Hepatocyte (in vitro differentiated cells): ENCODE results near the gene CEP68. TPM values are rescaled to one million over a fixed set of nuclear protein-coding genes. Genes with fewer than 3 reads are reported as not detected.
A peak's percentile ranks its signal among the peaks of the same experiment; 100 is the strongest.

Experiments
- DNase-seq: peaks from one replicate; pipeline ENCODE4 v3.0.0-alpha.2; 2016; ENCODE audit warnings: low spot score
- H2AFZ ChIP-seq: fragments of 200-600 bp; sonication (generic); 2 replicates; pipeline ENCODE4 v1.6.0; 2016; ENCODE audit warnings: antibody characterized with exemption, mild to moderate bottlenecking
- H3K27ac ChIP-seq: fragments of 200-600 bp; sonication (generic); 2 replicates; pipeline ENCODE4 v1.5.1; 2016; ENCODE audit warnings: mild to moderate bottlenecking
- H3K27me3 ChIP-seq: fragments of 200-600 bp; sonication (generic); 2 replicates; pipeline ENCODE4 v1.6.1; 2016
- H3K36me3 ChIP-seq: fragments of 200-600 bp; sonication (generic); replicated peaks from 2 replicates; pipeline ENCODE4 v1.5.1; 2016; ENCODE audit warnings: low read depth; ENCODE audit not compliant: insufficient read depth
- H3K4me1 ChIP-seq: fragments of 200-600 bp; sonication (generic); 2 replicates; pipeline ENCODE4 v1.5.1; 2016; ENCODE audit warnings: mild to moderate bottlenecking, moderate library complexity; ENCODE audit not compliant: insufficient read depth
- H3K4me2 ChIP-seq: fragments of 200-600 bp; sonication (generic); 2 replicates; pipeline ENCODE4 v1.6.0; 2016
- H3K4me3 ChIP-seq: fragments of 200-600 bp; sonication (generic); 2 replicates; pipeline ENCODE4 v1.5.1; 2016; ENCODE audit warnings: mild to moderate bottlenecking
- H3K79me2 ChIP-seq: fragments of 200-600 bp; sonication (generic); 2 replicates; pipeline ENCODE4 v1.6.0; 2017; ENCODE audit warnings: mild to moderate bottlenecking
- H3K9me2 ChIP-seq: fragments of 200-600 bp; sonication (generic); replicated peaks from 2 replicates; pipeline ENCODE4 v1.6.0; 2017; ENCODE audit warnings: mild to moderate bottlenecking; ENCODE audit not compliant: insufficient read depth
- H3K9me3 ChIP-seq: fragments of 200-600 bp; sonication (generic); 2 replicates; pipeline ENCODE4 v1.5.1; 2016; ENCODE audit warnings: low read depth, mild to moderate bottlenecking
- H4K20me1 ChIP-seq: fragments of 200-600 bp; sonication (generic); 2 replicates; pipeline ENCODE4 v1.6.0; 2016; ENCODE audit warnings: mild to moderate bottlenecking; ENCODE audit not compliant: insufficient read depth, poor library complexity, severe bottlenecking
- CTCF ChIP-seq: fragments of 200-600 bp; sonication (generic); IDR thresholded peaks from 2 replicates; pipeline ENCODE4 v1.5.1; 2016; ENCODE audit warnings: antibody characterized with exemption, mild to moderate bottlenecking; ENCODE audit not compliant: poor library complexity
- EZH2 ChIP-seq: fragments of 200-600 bp; sonication (generic); IDR thresholded peaks from 2 replicates; pipeline ENCODE4 v1.6.1; 2016; ENCODE audit warnings: antibody characterized with exemption, mild to moderate bottlenecking, borderline replicate concordance
- EZH2phosphoT487 ChIP-seq: fragments of 200-600 bp; sonication (generic); IDR thresholded peaks from one replicate; pipeline ENCODE4 v1.6.1; 2018; ENCODE audit warnings: antibody characterized with exemption, mild to moderate bottlenecking, low read depth, moderate library complexity; ENCODE audit not compliant: unreplicated experiment, severe bottlenecking
- WGBS: methylation state at CpG from one replicate; pipeline ENCODE4 v1.1.6; 2016; ENCODE audit warnings: low lambda C conversion rate; ENCODE audit errors: missing lambda C conversion rate; 5-methylcytosine and 5-hydroxymethylcytosine counted together
- polyA plus RNA-seq: library from polyadenylated mRNA; unstranded; fragments of >200 nt; fragmentation: Nextera tagmentation; extraction: Ambion mirVana; gene quantifications from 2 replicates; pipeline ENCODE4 v1.2.1, GENCODE V29; 2016
- total RNA-seq: library from RNA; depleted of rRNA; stranded (reverse); fragments of >200 nt; gene quantifications from 2 replicates; pipeline ENCODE4 v1.2.3, GENCODE V29; 2014

CEP68 gene
- total and polyA plus RNA-seq, 2 experiments from 2014 or later: 8.2 to 9.4 TPM

GRCh38 chr2:65057391-65058052, 1.3 kb downstream of the CEP68 start:
- H4K20me1 ChIP-seq: peaks cover 5% of the 10 kb centered on the region
- no peaks in the 10 kb centered on the region for H3K4me1 ChIP-seq
- no peaks in the 10 kb centered on the region for H3K36me3 ChIP-seq
- DNase-seq: no peak
- H3K4me3 ChIP-seq: peak overlapping the region; percentile 89
- 75% methylated on average over 6 of the region's 6 CpGs for WGBS
- no peaks in the 10 kb centered on the region for H3K9me2 ChIP-seq
- no peaks in the 10 kb centered on the region for H3K27me3 ChIP-seq
- H2AFZ ChIP-seq: no peak overlapping the region
- H3K4me2 ChIP-seq: peak overlapping the region; percentile 91
- no peak overlapping the region for H3K27ac ChIP-seq
- no peaks in the 10 kb centered on the region for H3K9me3 ChIP-seq
- TF ChIP-seq EZH2 (no peak), CTCF (no peak), EZH2phosphoT487 (no peak)
- H3K79me2 ChIP-seq: peaks cover 55% of the 10 kb centered on the region

GRCh38 chr2:65059071-65059470, 2.9 kb downstream of the CEP68 start:
- WGBS: 90% methylated on average over 1 of the region's 1 CpG
- DNase-seq: no peak
- no peaks in the 10 kb centered on the region for H3K36me3 ChIP-seq
- H3K4me1 ChIP-seq: no peaks in the 10 kb centered on the region
- no peak overlapping the region for H2AFZ ChIP-seq
- H3K79me2 ChIP-seq: peaks cover 68% of the 10 kb centered on the region
- TF ChIP-seq EZH2: no peak
- TF ChIP-seq CTCF: no peak
- no peak for TF ChIP-seq EZH2phosphoT487
- H3K27me3 ChIP-seq: no peaks in the 10 kb centered on the region
- peaks cover 8% of the 10 kb centered on the region for H4K20me1 ChIP-seq
- no peak overlapping the region for H3K4me2 ChIP-seq
- no peak overlapping the region for H3K4me3 ChIP-seq
- no peaks in the 10 kb centered on the region for H3K9me3 ChIP-seq
- no peaks in the 10 kb centered on the region for H3K9me2 ChIP-seq
- no peak overlapping the region for H3K27ac ChIP-seq

- Histone ChIP-seq H3K4me1 (peaks cover 4% of the 10 kb centered on the region), H3K9me2 (no peaks in the 10 kb centered on the region), H3K9me3 (no peaks in the 10 kb centered on the region), H3K27ac (no peak overlapping the region), H4K20me1 (peaks cover 14% of the 10 kb centered on the region), H3K4me3 (no peak overlapping the region), H3K4me2 (no peak overlapping the region), H3K79me2 (peaks cover 88% of the 10 kb centered on the region), H3K36me3 (no peaks in the 10 kb centered on the region), H2AFZ (no peak overlapping the region), H3K27me3 (no peaks in the 10 kb centered on the region)
- TF ChIP-seq EZH2: no peak
- no peak for TF ChIP-seq CTCF
- TF ChIP-seq EZH2phosphoT487: no peak
- no peak for DNase-seq
- WGBS: 88% methylated on average over 7 of the region's 7 CpGs
Observed at GRCh38 chr2:65061146-65061909, 5.1 kb downstream of the CEP68 start.
